ENCODE measurements around the gene HMGB2.

HMGB2 gene

DNA sequence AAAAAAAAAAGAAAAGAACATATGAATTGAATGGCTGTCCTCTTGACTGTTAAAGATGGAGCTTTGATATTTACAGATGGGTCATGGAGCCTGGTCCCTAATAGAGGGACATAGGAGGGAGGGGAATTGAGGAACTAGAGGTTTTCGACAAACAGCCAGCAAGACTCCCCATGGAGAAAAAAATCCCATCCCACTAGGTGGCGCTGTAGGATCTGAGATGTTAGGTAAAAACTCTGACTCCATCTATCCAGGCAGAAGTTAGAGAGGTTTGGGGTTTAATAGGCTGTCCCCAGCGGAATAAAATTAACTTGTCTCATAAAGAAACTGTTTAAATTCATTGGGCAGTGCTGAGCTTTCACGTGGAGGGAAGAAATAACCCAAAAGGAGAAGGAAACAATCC is 45.9 kb downstream of the HMGB2 start:
- no peak for DNase-seq (ENCODE audit: low read depth, low spot score)

- DNase-seq (ENCODE audit: low read depth, low spot score) = no peak
These were observed 46.7 kb downstream of the HMGB2 start for GRCh38 chr4:173287486-173287885.

DNA sequence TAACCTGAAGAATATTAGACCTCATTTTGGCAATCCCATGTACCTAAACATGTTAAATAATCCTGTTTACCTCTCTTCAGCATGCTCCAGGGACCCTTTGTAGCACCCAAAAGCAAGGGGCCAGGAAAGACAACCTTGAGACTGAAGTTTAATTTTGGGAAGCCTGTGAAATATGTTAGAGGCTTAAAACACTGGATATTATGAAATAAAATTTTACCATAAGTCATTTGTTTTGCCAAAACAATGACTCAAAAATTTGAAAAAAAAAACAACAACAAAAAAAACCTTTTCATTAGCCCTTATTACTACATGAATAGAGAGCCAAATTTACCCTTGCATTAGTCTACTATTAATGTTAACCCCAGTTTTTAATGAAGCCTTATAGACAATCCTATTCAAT is 49.7 kb downstream of the HMGB2 start:
- no peak for DNase-seq (ENCODE audit: low read depth, low spot score)

DNA sequence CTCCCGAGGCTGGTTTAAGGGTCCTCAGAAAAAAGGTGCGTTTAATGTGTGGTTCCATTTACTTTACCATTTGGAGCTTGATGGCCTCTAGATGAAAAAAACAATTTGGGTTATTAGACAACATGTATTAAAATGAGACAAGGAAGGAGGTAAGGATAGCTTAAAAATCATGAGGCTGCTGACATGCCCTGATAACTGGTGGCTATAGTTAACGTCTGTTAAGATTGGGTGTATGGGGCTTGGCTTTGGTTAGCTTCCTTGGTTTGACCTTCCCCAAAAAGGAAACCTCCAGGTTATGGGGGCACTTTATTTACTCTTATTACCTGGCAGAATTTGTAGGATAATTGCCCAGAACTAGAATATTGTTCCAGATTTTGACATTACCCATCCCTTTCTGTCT is 51.5 kb downstream of the HMGB2 start:
- no peak for DNase-seq (ENCODE audit: low read depth, low spot score)

GRCh38 chr4:173282256-173282562 is 51.9 kb downstream of the HMGB2 start:
- DNase-seq (ENCODE audit: low read depth, low spot score) = no peak

GRCh38 chr4:173281406-173282255 is 52.5 kb downstream of the HMGB2 start:
- no peak for DNase-seq (ENCODE audit: low read depth, low spot score)

Measured in smooth muscle cell of the brain vasculature (primary cell).